AG09309 (cell line): Measurements from ENCODE around the gene HLA-DOB.

Source experiments
- DNase-seq: peaks from one replicate; pipeline ENCODE4 v3.0.0-alpha.2; 2010; ENCODE audit warnings: low read depth
- H3K4me3 ChIP-seq: 2 replicates; pipeline ENCODE4 v1.5.1; 2011; ENCODE audit warnings: mild to moderate bottlenecking, low read depth, low read length, moderate library complexity; ENCODE audit not compliant: control insufficient read depth
- TF ChIP-seq, protein P1 (sequence below): IDR thresholded peaks from 2 replicates; pipeline ENCODE4 v1.5.1; 2011; ENCODE audit warnings: mild to moderate bottlenecking, low read depth, low read length, inconsistent platforms; ENCODE audit not compliant: insufficient read depth, control insufficient read depth; ENCODE audit errors: missing control alignments

The HLA-DOB gene

GRCh38 chr6:32832535-32832934 is 15.7 kb upstream of the HLA-DOB start:
- TF ChIP-seq, protein P1, sequence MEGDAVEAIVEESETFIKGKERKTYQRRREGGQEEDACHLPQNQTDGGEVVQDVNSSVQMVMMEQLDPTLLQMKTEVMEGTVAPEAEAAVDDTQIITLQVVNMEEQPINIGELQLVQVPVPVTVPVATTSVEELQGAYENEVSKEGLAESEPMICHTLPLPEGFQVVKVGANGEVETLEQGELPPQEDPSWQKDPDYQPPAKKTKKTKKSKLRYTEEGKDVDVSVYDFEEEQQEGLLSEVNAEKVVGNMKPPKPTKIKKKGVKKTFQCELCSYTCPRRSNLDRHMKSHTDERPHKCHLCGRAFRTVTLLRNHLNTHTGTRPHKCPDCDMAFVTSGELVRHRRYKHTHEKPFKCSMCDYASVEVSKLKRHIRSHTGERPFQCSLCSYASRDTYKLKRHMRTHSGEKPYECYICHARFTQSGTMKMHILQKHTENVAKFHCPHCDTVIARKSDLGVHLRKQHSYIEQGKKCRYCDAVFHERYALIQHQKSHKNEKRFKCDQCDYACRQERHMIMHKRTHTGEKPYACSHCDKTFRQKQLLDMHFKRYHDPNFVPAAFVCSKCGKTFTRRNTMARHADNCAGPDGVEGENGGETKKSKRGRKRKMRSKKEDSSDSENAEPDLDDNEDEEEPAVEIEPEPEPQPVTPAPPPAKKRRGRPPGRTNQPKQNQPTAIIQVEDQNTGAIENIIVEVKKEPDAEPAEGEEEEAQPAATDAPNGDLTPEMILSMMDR = no peak
- H3K4me3 ChIP-seq = no peak overlapping the region

GRCh38 chr6:32830936-32831335 is 14.1 kb upstream of the HLA-DOB start:
- no peak overlapping the region for H3K4me3 ChIP-seq

More at GRCh38 chr6:32832535-32832934, 15.7 kb upstream of the HLA-DOB start:
- no peak for DNase-seq

DNA sequence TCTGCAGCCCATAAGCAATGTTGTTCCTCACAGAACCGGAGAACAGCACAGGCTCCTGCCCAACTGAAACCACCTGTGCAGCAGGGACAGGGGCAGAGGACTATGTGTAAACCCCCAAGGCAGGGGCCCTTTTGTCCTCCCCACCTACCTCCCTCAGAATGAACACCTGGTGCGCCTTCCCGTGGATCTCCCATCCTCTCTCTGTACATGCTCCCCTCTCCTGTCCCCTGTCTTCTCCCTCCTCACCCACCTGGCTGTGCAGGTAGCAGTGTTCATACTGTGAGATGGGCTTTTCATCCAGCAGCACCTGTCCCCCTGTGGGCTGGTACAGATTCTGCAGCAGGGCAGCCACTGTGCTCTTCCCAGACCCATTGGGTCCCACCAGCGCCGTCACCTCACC is 13.2 kb upstream of the HLA-DOB start:
- H3K4me3 ChIP-seq = no peak overlapping the region
- DNase-seq = no peak
- TF ChIP-seq, protein P1 = no peak

More at GRCh38 chr6:32830936-32831335, 14.1 kb upstream of the HLA-DOB start:
- DNase-seq = no peak
- TF ChIP-seq, protein P1 = no peak

GRCh38 chr6:32829495-32829894 is 12.7 kb upstream of the HLA-DOB start:
- TF ChIP-seq, protein P1 = no peak
- no peak for DNase-seq
- H3K4me3 ChIP-seq = no peak overlapping the region

DNA sequence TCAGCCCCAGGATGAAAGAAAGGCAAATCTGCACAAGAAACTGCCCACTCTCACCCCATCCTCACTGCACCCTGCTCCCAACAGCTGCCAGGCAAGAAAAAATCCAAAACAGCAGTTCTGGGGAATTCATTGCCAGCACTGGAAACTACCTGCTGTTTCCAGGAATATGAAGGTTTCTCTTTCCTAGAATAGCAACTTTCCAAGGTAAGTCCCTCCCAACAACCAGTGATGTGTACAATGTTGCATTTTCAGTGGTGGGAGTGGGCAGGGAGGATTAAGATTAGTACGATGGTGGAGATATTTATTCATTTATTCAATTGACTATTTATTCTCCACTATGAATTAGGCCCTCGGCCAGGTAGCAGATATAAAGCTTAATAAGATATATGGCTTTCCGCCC is 10.2 kb upstream of the HLA-DOB start:
- TF ChIP-seq, protein P1 = no peak
- H3K4me3 ChIP-seq = no peak overlapping the region
- no peak for DNase-seq

DNA sequence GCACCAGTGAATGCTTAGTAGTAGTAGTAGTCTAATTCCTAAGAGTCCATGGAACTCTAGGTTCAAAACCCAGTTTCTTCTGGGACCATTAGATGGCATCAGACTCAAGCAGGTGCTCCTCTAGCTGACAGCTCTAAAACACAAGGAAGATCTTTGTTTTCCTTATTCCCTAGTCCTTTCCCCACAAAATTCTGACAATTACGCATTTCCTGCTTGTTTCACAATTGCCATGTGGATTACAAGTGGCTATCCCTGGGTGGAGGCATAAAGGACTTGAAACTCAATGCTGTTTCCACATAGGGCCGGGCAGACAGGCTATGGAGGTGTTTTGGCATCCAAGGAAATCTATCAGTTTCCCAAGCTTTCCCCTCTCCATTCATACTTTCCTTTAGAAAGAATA is 9.2 kb upstream of the HLA-DOB start:
- TF ChIP-seq, protein P1 = peak; percentile 50
- no peak overlapping the region for H3K4me3 ChIP-seq
- peak; percentile 57 for DNase-seq

DNA sequence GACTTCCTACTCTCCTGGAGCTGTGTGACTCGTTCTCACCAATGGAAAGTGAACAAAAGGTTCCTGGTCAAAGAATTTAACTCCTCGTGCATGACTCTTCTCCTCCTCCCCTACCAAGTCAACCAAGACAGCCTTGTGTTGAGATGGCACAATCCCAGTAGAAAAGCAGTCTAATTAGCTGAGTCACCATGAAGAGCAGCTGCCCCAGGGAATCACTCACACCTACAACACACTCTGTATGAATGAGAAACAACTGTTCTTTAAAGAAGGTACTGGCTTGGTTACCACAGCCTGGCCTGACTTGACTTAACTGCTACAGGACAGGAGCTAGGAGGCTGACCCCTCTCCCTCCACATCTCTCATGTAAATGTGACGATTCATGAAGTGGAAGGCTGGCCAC is 2.9 kb upstream of the HLA-DOB start:
- DNase-seq = peak; percentile 57
- no peak overlapping the region for H3K4me3 ChIP-seq
- TF ChIP-seq, protein P1 = no peak
